Liver (tissue), 9 donors: ENCODE results near the gene PPOX. TPM values are rescaled to one million over a fixed set of nuclear protein-coding genes. Genes with fewer than 3 reads are reported as not detected.

ENCODE experiments used
- DNase-seq: peaks from one replicate; pipeline ENCODE4 v3.0.0-alpha.2; 2017; ENCODE audit warnings: low spot score
- H3K27ac ChIP-seq, 2 donors: one replicate each; pipeline ENCODE4 v1.7.0; 2013; ENCODE audit warnings: inconsistent platforms in 2 of 2, low read length in 2 of 2, control low read depth in 1 of 2, low read depth in 1 of 2, mild to moderate bottlenecking in 1 of 2
- H3K27me3 ChIP-seq, 4 donors: one replicate each; pipeline versions ENCODE4 v1.6.1 to v1.7.0; 2013; ENCODE audit warnings: low read length in 3 of 4, inconsistent platforms in 1 of 4, mild to moderate bottlenecking in 1 of 4, moderate library complexity in 1 of 4; ENCODE audit not compliant: control insufficient read depth in 4 of 4, insufficient read depth in 4 of 4
- H3K36me3 ChIP-seq, 4 donors: one replicate each; pipeline versions ENCODE4 v1.6.1 to v1.7.0; 2013; ENCODE audit warnings: low read length in 3 of 4, mild to moderate bottlenecking in 3 of 4, low read depth in 1 of 4, moderate library complexity in 1 of 4; ENCODE audit not compliant: control insufficient read depth in 4 of 4, insufficient read depth in 3 of 4
- H3K4me1 ChIP-seq, 4 donors: one replicate each; pipeline versions ENCODE4 v1.6.1 to v1.7.0; 2013; ENCODE audit warnings: low read length in 3 of 4, mild to moderate bottlenecking in 3 of 4, moderate library complexity in 1 of 4; ENCODE audit not compliant: control insufficient read depth in 4 of 4, insufficient read depth in 4 of 4
- H3K4me3 ChIP-seq, 3 donors: one replicate each; pipeline versions ENCODE4 v1.6.1 to v1.7.0; 2013; ENCODE audit warnings: low read length in 3 of 3, control low read depth in 1 of 3, low read depth in 1 of 3, mild to moderate bottlenecking in 1 of 3
- H3K9ac ChIP-seq, 2 donors: one replicate each; pipeline ENCODE4 v1.7.0; 2013; ENCODE audit warnings: low read length in 2 of 2, mild to moderate bottlenecking in 2 of 2, moderate library complexity in 2 of 2, control low read depth in 1 of 2, low read depth in 1 of 2
- H3K9me3 ChIP-seq, 4 donors: one replicate each; pipeline versions ENCODE4 v1.6.1 to v1.7.0; 2013; ENCODE audit warnings: low read length in 3 of 4; ENCODE audit not compliant: control insufficient read depth in 4 of 4
- ATF3 ChIP-seq: IDR thresholded peaks from 2 replicates; pipeline ENCODE4 v1.6.1; 2016; ENCODE audit warnings: antibody characterized with exemption
- CTCF ChIP-seq: fragments of 150-350 bp; IDR thresholded peaks from 2 replicates; pipeline ENCODE4 v1.5.1; 2017; ENCODE audit warnings: improper control_type of control experiment, low read depth, low read length; ENCODE audit not compliant: missing input control
- FOXA1 ChIP-seq: IDR thresholded peaks from 2 replicates; pipeline ENCODE4 v1.6.1; 2016; ENCODE audit warnings: antibody characterized with exemption
- FOXA2 ChIP-seq: IDR thresholded peaks from 2 replicates; pipeline ENCODE4 v1.6.1; 2016; ENCODE audit warnings: antibody characterized with exemption
- GABPA ChIP-seq, 2 donors: IDR thresholded peaks in 1 of 2; conservative IDR thresholded peaks in 1 of 2; 2 replicates each; pipeline ENCODE4 v1.6.1; 2016; ENCODE audit warnings: antibody characterized with exemption in 2 of 2, mild to moderate bottlenecking in 1 of 2, moderate library complexity in 1 of 2
- HNF4A ChIP-seq, 2 donors: conservative IDR thresholded peaks; 2 replicates each; pipeline ENCODE4 v1.6.1; 2016; ENCODE audit warnings: antibody characterized with exemption in 2 of 2, mild to moderate bottlenecking in 2 of 2
- JUND ChIP-seq, 2 donors: IDR thresholded peaks; 2 replicates each; pipeline ENCODE4 v1.6.1; 2016; ENCODE audit warnings: antibody characterized with exemption in 2 of 2
- RAD21 ChIP-seq, 2 donors: IDR thresholded peaks; 2 replicates each; pipeline ENCODE4 v1.6.1; 2016; ENCODE audit warnings: antibody characterized with exemption in 2 of 2, mild to moderate bottlenecking in 2 of 2
- REST ChIP-seq: IDR thresholded peaks from 2 replicates; pipeline ENCODE4 v1.6.1; 2016; ENCODE audit warnings: antibody characterized with exemption, mild to moderate bottlenecking
- SP1 ChIP-seq: IDR thresholded peaks from 2 replicates; pipeline ENCODE4 v1.6.1; 2018; ENCODE audit warnings: antibody characterized with exemption, mild to moderate bottlenecking
- TAF1 ChIP-seq: conservative IDR thresholded peaks from 2 replicates; pipeline ENCODE4 v1.6.1; 2016; ENCODE audit warnings: antibody characterized with exemption, mild to moderate bottlenecking
- ZBTB33 ChIP-seq: IDR thresholded peaks from 2 replicates; pipeline ENCODE4 v1.6.1; 2016; ENCODE audit warnings: antibody characterized with exemption
- WGBS: extraction: QIAGEN DNeasy Blood & Tissue Kit; methylation state at CpG from one replicate; pipeline ENCODE4 v1.1.7; 2013; 5-methylcytosine and 5-hydroxymethylcytosine counted together
- polyA plus RNA-seq, 2 donors: library from polyadenylated mRNA; stranded (reverse) in 1 of 2; unstranded in 1 of 2; fragments of 200-250 nt in 1 of 2; fragments of >200 nt in 1 of 2; fragmentation: Nextera tagmentation in 1 of 2; extraction: Ambion mirVana in 1 of 2; gene quantifications; one replicate each; pipeline versions ENCODE4 v1.2.1 to v1.2.3, GENCODE V29; 2013 to 2015
- total RNA-seq, 2 donors: library from RNA; depleted of rRNA; stranded (reverse); fragments of >200 nt; gene quantifications; one replicate each; pipeline ENCODE4 v1.2.3, GENCODE V29; 2014
- donor health status: healthy.
- donor health status: healthy.
- donor health status: healthy.
- donor health status: healthy.
- donor health status: healthy.

PPOX gene
- total and polyA plus RNA-seq, 4 donors: 6.2 to 106 (median 7.9) TPM

- Histone ChIP-seq H3K27ac (no peak overlapping the region), H3K4me3 (no peak overlapping the region), H3K9ac (no peak overlapping the region), H3K9me3 (no peaks in the 10 kb centered on the region), H3K4me1 (peaks cover 0 to 9% (median 3%) of the 10 kb centered on the region in 4 donors), H3K27me3 (no peaks in the 10 kb centered on the region), H3K36me3 (no peaks in the 10 kb centered on the region)
- WGBS: 84% methylated on average over 1 of the region's 1 CpG
- TF ChIP-seq FOXA1 (no peak), TAF1 (no peak), HNF4A (conservative IDR thresholded peaks at IDR 0.05) (no peak), CTCF (no peak), FOXA2 (no peak), GABPA (IDR thresholded peaks at IDR 0.05 in 1 of 2, conservative IDR thresholded peaks at IDR 0.05 in 1 of 2) (no peak), JUND (IDR thresholded peaks at IDR 0.05) (no peak)
- DNase-seq: no peak
These were observed 27.8 kb upstream of the PPOX start for GRCh38 chr1:161138431-161138830.

GRCh38 chr1:161139766-161140165, 26.5 kb upstream of the PPOX start:
- Histone ChIP-seq H3K36me3 (no peaks in the 10 kb centered on the region), H3K9ac (no peak overlapping the region), H3K27ac (no peak overlapping the region), H3K27me3 (no peaks in the 10 kb centered on the region), H3K9me3 (no peaks in the 10 kb centered on the region), H3K4me3 (no peak overlapping the region), H3K4me1 (peaks cover 0 to 3% (median 0%) of the 10 kb centered on the region in 4 donors)
- TF ChIP-seq GABPA (IDR thresholded peaks at IDR 0.05 in 1 of 2, conservative IDR thresholded peaks at IDR 0.05 in 1 of 2) (no peak), RAD21 (IDR thresholded peaks at IDR 0.05) (peak; percentile 78 to 79), CTCF (peak; percentile 51)
- 20% methylated on average over 1 of the region's 1 CpG for WGBS
- DNase-seq: peak; percentile 61

- Histone ChIP-seq H3K4me3 (no peak overlapping the region), H3K27ac (no peak overlapping the region), H3K27me3 (no peaks in the 10 kb centered on the region), H3K36me3 (no peaks in the 10 kb centered on the region), H3K9ac (no peak overlapping the region), H3K9me3 (no peaks in the 10 kb centered on the region), H3K4me1 (peaks cover 0 to 3% (median 0%) of the 10 kb centered on the region in 4 donors)
- DNase-seq: no peak
- TF ChIP-seq SP1 (no peak), ZBTB33 (no peak), REST (no peak), HNF4A (conservative IDR thresholded peaks at IDR 0.05) (no peak), TAF1 (no peak), ATF3 (no peak)
- WGBS: 94% methylated on average over 29 of the region's 29 CpGs
These were observed 25.3 kb upstream of the PPOX start for GRCh38 chr1:161140755-161141400.
